NCI-H146 treated with DMSO at 0.1 percent for 48 hours (cell line): Measurements from ENCODE around the gene OSM.
"Not testable (repeated sequence)": the region's sequence is repeated elsewhere in the genome, so short reads cannot be mapped to it uniquely, and the experiment has no call there.

ENCODE experiments used
- DNase-seq: peaks from one replicate; lab custom pipeline; 2025; ENCODE audit not compliant: unreplicated experiment; lab: John Stamatoyannopoulos, UW

The OSM gene

GRCh38 chr22:30245985-30246813 is 20.5 kb downstream of the OSM start, which contains the start of gene LIF:
Gene LIF (minus strand): TSS chr22:30246759. CDS start chr22:30246695, 64 bp downstream.
- no peak for DNase-seq

GRCh38 chr22:30245181-30245984 is 21.3 kb downstream of the OSM start:
- no peak for DNase-seq

- DNase-seq = no peak
Measured at GRCh38 chr22:30244641-30245040, 22.0 kb downstream of the OSM start.

DNA sequence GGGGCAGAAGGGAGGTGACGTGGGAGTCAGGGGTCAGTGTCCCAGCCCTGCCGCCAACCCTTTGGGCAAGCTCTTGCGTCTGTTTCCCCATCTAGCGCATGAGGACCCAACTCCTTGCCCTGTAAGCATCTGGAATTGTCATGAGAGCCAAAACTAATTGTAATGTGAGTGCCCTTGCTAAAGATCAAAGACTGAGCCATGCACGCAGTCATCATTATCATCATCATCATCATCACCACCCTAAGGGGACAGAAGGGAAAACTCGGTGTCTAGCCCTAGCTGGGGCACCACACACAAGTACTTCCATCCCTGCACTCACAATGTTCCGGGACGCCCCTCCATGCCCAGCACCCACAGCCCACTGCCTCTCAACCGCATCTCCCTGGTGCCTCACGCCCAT is 22.6 kb downstream of the OSM start:
- no peak for DNase-seq

DNA sequence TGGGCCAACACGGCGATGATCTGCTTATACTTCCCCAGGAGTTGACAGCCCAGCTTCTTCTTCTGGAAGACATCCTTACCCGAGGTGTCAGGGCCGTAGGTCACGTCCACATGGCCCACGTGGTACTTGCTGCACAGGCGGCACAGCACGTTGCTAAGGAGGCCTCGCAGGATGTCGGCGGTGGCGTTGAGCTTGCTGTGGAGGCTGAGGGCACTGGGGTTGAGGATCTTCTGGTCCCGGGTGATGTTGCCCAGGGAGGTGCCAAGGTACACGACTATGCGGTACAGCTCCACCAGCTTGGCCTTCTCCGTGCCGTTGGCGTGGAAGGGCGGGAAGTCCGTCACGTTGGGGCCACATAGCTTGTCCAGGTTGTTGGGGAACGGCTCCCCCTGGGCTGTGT is 23.0 kb downstream of the OSM start:
- no peak for DNase-seq

GRCh38 chr22:30241576-30242371 is 24.9 kb downstream of the OSM start:
- no peak for DNase-seq

DNA sequence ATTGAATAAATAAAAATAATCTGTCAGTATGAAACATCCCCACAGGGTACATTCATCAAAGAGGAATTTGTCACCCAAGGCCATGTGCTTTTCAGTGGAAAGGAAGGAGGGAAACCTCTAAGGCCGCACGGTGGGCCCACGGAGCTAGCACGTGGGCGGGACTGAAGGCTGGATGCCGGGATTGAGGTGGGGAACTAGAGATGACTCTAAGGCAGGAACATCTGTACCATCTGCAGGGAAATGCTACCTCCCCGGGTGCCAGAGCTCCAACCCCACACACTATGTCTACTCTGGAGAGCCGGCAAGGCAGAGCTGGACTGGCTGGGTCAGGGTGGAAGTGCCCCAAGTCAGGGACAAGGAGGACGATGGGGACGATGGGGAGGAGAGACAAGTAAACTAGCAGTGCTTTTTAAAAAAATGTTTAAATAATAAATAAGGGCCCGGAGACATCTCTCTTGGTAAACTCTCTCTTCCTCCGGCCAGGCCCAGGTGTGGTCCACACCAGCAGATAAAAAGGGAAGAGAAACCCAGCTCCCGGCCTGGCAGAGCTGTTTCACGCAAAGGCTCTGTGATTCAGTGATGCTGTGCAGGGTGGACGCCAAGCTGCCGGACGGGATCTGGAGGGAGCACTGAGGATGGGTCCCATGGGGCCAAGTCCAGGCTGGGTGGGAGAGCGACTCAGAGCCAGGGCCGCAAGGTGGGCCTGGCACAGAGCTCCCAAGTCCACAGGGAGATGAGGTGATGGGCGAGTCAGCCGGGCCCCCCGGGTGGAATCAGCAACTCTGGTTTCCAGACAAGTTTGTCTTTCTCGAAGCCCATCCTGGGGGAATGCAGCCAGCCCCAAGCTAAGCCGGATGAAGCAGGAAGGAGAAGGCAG is 25.9 kb downstream of the OSM start:
- no peak for DNase-seq

GRCh38 chr22:30239488-30240405 is 26.9 kb downstream of the OSM start:
- no peak for DNase-seq

DNA sequence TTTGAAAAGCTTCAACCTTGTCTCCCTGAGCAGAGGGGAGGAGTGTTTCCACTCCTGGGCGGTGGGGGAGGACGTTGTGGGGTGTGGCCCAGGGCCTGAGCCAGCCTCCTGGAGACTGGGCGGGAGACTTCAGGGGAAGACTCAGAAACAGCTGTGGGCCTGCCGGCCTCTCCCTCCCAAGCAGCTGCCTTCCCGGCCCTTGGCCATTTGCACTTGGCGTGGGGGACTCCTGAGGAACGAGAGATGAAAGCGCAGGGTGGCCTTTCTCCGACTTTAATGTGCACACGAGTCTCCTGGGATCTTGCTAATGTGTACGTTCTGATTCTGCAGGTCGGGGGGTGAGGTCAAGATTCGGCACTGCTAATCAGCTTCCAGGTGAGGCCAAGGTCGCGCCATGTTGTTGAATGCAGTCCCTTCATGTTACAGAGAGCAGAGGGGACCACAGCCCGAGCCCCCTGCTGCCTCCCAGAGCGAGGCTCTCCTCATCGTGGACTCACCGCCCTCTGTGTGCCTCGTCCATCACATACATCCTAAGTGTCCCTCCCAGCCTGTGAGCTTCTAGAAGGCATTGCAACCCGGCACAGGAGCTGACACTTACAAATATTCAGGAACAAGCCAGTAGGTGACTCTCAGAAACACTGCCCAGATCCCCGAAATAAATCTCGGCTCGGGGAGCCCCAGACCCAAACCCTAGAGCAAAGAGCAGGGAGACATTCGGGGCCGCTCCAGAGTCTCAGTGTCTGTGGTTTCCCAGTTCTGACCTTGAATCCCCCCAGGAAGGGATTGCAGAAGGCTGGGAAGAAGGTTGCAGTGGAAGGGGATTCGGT is 27.8 kb downstream of the OSM start:
- no peak for DNase-seq

- DNase-seq = no peak
Measured at GRCh38 chr22:30238136-30238535, 28.5 kb downstream of the OSM start.

DNA sequence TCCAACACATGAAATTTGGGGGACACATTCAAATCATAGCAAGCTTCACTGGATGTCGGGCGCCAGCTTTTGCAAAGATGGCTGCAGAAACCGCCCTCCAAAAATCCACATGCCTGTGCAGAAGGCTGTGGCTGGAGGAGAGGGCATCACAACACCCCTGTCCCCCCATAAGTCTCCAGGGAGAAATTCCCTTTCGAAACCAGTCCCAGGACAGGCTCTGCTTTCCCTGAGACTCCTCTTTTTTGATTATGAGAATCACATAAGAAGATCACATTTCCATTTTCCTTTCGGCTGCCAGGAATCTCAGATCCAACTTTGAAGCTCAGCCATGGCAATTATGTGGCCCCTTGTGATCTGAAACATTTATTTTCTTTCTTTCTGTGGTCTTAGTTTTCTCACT is 29.8 kb downstream of the OSM start:
- no peak for DNase-seq

DNA sequence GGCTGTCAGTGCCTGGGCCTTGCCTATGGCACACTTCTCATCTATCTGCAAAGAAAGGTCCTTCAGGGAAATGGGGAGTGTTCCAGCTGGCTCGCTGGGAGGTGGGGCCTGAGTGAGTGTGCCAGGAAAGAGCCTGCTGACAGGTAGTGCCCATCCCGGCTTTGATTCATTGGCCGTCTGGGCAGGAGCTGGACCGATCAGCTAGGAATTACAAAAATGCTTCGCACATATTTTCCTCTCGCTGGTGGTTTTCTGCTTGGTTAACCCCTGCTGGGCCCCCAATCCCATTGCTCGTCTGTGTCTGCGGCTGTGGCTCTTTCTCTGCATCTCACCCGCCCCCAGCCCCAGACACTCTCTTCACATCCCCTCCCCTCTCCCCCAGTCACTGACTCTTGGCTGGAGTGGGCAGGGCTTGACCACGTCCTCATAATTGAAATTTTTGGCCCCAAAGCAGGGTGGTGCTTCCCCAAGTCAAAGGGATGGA is 30.9 kb downstream of the OSM start:
- DNase-seq = no peak

DNA sequence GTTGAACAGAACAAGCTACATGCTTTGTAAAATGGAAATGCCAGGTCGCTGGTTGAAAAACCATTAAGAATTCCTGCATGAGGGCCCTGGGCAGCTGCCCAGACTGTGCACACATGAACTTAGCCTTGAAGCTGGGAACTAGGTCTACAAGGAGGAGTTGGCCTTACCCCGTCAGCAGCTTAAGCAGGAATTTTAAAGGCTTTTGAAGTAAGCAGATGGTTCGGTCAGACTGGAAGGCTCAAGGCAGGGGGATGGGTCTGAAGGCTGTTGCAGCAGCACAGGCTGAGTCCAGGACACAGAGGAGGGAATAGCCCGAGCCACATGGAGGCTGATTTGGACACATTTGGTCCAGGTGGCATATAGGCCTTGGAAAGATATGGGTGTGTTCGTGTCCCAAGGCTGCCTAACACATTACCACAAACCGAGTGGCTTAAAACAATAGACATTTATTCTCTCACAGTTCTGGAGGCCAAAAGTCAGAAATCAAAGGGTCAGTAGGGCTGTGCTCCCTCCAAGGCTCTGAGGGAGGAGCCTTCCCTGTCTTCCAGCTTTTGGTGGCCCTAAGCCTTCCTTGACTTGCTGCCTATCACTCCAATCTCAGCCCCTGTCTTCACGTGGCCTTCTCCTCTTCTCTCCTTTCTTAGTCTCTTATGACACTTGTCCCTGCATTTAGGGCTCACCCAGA is 31.7 kb downstream of the OSM start:
- no peak for DNase-seq

DNA sequence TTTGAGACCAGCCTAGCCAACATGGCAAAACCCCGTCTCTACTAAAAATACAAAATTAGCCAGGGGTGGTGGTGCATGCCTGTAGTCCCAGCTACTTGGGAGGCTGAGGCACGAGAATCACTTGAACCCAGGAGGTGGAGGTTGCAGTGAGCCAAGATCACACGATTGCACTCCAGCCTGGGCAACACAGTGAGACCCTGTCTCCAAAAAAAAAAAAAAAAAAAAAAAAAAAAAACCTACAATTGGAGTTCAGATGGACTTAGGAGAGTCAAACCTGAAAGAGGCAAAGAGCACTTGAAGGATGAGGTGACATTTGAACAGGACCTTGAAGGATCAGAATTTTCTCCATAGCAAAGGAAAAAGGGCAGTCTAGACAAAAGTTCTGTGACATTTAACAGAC is 32.3 kb downstream of the OSM start:
- DNase-seq = not testable (repeated sequence)

GRCh38 chr22:30233582-30233981 is 33.1 kb downstream of the OSM start:
- DNase-seq = no peak

DNA sequence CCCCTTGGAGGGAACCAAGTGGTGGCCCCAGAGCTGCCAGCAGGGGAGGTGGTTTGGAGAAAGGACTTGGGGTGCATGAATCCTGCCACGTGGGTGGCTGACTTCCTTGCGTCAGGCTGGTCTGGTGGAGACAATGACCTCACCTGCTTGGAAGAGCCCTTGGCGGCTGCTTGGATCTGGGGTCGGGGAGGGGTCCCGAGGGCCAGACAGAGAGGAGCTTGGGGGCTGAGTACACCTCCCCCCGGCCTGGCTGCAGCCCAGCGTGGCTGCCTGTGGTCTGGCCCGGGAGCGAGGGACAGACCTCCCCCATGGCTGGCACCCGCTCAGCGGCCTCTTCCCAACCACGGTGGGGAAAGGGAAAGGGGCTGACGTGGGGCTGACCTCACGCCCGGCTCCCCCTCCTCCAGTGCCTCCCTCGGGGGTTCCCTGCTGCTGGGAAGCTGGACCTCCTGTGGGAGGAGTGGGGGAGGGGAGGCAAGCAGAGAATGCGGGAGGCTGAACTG is 33.9 kb downstream of the OSM start:
- DNase-seq = no peak

GRCh38 chr22:30230787-30231461 is 35.7 kb downstream of the OSM start:
- no peak for DNase-seq
